NCI-H1694 treated with DMSO at 0.1 percent for 48 hours (cell line): ENCODE measurements around the gene STX3.
"Not testable (repeated sequence)": the region's sequence is repeated elsewhere in the genome, so short reads cannot be mapped to it uniquely, and the experiment has no call there.

ENCODE experiments used
- DNase-seq: peaks from one replicate; lab custom pipeline; 2025; lab: John Stamatoyannopoulos, UW

STX3 gene

GRCh38 chr11:59758401-59759037 lies 3.3 kb downstream of the STX3 start:
- no peak for DNase-seq

GRCh38 chr11:59759900-59760299 lies 4.7 kb downstream of the STX3 start:
- DNase-seq = no peak

GRCh38 chr11:59760771-59761170 lies 5.6 kb downstream of the STX3 start:
- no peak for DNase-seq

- DNase-seq = no peak
Measured at GRCh38 chr11:59761993-59762392, 6.8 kb downstream of the STX3 start.

- DNase-seq = no peak
Measured at GRCh38 chr11:59765068-59765735, 10.0 kb downstream of the STX3 start.

- no peak for DNase-seq
Measured at GRCh38 chr11:59766542-59767224, 11.5 kb downstream of the STX3 start.

GRCh38 chr11:59767225-59767611 lies 12.0 kb downstream of the STX3 start:
- no peak for DNase-seq

GRCh38 chr11:59769111-59769510 lies 13.9 kb downstream of the STX3 start:
- no peak for DNase-seq

- no peak for DNase-seq
Measured at GRCh38 chr11:59769828-59770227, 14.7 kb downstream of the STX3 start.

- no peak for DNase-seq
Measured at GRCh38 chr11:59770319-59770718, 15.1 kb downstream of the STX3 start.

GRCh38 chr11:59770869-59771268 lies 15.7 kb downstream of the STX3 start:
- no peak for DNase-seq

- no peak for DNase-seq
Measured at GRCh38 chr11:59771605-59772004, 16.4 kb downstream of the STX3 start.

GRCh38 chr11:59773083-59773440 lies 17.9 kb downstream of the STX3 start:
- DNase-seq = no peak

- DNase-seq = no peak
Measured at GRCh38 chr11:59776210-59777066, 21.3 kb downstream of the STX3 start.

- DNase-seq = no peak
Measured at GRCh38 chr11:59777104-59777503, 21.9 kb downstream of the STX3 start.

GRCh38 chr11:59778122-59778521 lies 22.9 kb downstream of the STX3 start:
- DNase-seq = no peak

GRCh38 chr11:59779487-59779886 lies 24.3 kb downstream of the STX3 start:
- no peak for DNase-seq

- DNase-seq = no peak
Measured at GRCh38 chr11:59782080-59782479, 26.9 kb downstream of the STX3 start.

- no peak for DNase-seq
Measured at GRCh38 chr11:59783632-59784090, 28.5 kb downstream of the STX3 start.

- not testable (repeated sequence) for DNase-seq
Measured at GRCh38 chr11:59784441-59784840, 29.3 kb downstream of the STX3 start.

- no peak for DNase-seq
Measured at GRCh38 chr11:59785818-59786217, 30.6 kb downstream of the STX3 start.

GRCh38 chr11:59787255-59787588 lies 32.0 kb downstream of the STX3 start:
- DNase-seq = no peak

- no peak for DNase-seq
Measured at GRCh38 chr11:59787816-59788215, 32.6 kb downstream of the STX3 start.
